Kidney epithelial cell (primary cell): Measurements from ENCODE around the gene PPFIBP1. TPM values are rescaled to one million over a fixed set of nuclear protein-coding genes. Genes with fewer than 3 reads are reported as not detected.

Experiments used
- DNase-seq: peaks from one replicate; pipeline ENCODE4 v3.0.0-alpha.2; 2010; ENCODE audit warnings: low read depth
- H3K27me3 ChIP-seq: 2 replicates; pipeline ENCODE4 v1.6.0; 2011; ENCODE audit warnings: low read length; ENCODE audit not compliant: control insufficient read depth, insufficient read depth
- H3K36me3 ChIP-seq: 2 replicates; pipeline ENCODE4 v1.5.1; 2011; ENCODE audit warnings: low read length; ENCODE audit not compliant: control insufficient read depth, insufficient read depth
- H3K4me3 ChIP-seq: 2 replicates; pipeline ENCODE4 v1.5.1; 2011; ENCODE audit warnings: low read depth, mild to moderate bottlenecking, control low read depth, low read length
- total RNA-seq: library from RNA; depleted of rRNA; stranded (reverse); fragments of >200 nt; gene quantifications from 2 replicates; pipeline ENCODE4 v1.2.3, GENCODE V29; 2015
- TF ChIP-seq, protein P1 (sequence below): IDR thresholded peaks from 2 replicates; pipeline ENCODE4 v1.5.1; 2011; ENCODE audit warnings: mild to moderate bottlenecking, moderate library complexity, low read length, control low read depth, inconsistent platforms; ENCODE audit not compliant: insufficient read depth, poor library complexity, severe bottlenecking

The PPFIBP1 gene
- total RNA-seq, 1 donor from 2014 or later = 119 TPM

DNA sequence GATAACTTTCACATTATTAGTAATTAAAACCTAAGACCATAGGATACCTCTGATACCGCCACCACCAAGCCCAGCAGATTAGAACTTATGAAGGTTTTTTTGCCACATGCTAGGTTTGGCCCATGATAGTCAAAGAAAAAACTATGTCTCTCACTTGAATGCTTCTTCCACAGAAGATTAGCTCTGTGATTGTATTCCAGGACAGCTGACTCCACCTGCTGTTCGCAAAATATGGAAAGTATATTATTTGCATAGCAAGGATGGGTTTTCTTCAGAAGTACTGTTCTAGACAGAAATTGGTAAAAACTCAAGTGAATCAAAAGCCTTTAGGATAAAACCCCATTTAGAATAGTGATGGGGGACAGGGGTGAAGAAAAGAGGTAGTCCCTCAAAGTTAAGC, 42.2 kb downstream of the PPFIBP1 start:
- Histone ChIP-seq H3K36me3 (no peaks in the 10 kb centered on the region), H3K4me3 (no peak overlapping the region), H3K27me3 (no peaks in the 10 kb centered on the region)
- no peak for DNase-seq
- TF ChIP-seq, protein P1, sequence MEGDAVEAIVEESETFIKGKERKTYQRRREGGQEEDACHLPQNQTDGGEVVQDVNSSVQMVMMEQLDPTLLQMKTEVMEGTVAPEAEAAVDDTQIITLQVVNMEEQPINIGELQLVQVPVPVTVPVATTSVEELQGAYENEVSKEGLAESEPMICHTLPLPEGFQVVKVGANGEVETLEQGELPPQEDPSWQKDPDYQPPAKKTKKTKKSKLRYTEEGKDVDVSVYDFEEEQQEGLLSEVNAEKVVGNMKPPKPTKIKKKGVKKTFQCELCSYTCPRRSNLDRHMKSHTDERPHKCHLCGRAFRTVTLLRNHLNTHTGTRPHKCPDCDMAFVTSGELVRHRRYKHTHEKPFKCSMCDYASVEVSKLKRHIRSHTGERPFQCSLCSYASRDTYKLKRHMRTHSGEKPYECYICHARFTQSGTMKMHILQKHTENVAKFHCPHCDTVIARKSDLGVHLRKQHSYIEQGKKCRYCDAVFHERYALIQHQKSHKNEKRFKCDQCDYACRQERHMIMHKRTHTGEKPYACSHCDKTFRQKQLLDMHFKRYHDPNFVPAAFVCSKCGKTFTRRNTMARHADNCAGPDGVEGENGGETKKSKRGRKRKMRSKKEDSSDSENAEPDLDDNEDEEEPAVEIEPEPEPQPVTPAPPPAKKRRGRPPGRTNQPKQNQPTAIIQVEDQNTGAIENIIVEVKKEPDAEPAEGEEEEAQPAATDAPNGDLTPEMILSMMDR = no peak

DNA sequence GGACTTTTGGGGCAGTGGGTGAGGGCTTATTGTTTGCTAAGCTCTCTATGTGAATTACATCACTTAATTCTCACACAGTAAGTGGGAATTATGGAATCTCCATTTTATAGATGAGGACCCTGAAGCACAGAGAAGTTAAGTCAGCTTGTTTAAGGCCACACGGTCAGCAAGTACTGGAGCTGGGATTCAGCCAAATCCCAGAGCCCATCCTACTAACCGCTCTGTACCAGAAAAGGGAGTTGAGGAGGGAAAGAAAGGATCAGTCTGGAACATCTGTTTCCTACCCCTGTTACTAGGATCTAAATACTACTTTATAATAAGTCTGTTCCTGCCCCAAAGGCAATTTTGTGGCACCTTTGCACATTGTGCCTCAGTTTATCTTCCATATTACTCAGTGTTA, 42.6 kb downstream of the PPFIBP1 start:
- Histone ChIP-seq H3K4me3 (no peak overlapping the region), H3K27me3 (no peaks in the 10 kb centered on the region), H3K36me3 (no peaks in the 10 kb centered on the region)
- TF ChIP-seq, protein P1 = no peak
- DNase-seq = no peak

DNA sequence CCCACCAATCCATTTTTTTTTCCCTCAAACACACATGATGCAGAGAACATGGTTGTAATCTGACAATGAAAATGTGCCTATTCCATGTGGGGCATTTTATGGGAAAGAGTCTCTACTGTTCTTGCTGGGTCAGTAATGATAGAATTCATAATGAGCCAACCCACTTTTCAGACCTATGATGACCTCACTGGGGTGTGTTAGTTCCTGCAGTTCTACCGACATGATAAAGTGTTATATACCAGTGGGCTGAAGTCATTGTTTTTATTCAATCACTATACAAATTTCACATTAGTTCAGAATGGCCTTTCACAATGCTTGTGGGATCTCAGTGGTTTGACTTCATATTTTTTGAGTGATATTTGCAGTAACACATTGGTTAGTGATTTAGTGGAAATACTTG, 47.5 kb downstream of the PPFIBP1 start:
- H3K4me3 ChIP-seq = no peak overlapping the region

DNA sequence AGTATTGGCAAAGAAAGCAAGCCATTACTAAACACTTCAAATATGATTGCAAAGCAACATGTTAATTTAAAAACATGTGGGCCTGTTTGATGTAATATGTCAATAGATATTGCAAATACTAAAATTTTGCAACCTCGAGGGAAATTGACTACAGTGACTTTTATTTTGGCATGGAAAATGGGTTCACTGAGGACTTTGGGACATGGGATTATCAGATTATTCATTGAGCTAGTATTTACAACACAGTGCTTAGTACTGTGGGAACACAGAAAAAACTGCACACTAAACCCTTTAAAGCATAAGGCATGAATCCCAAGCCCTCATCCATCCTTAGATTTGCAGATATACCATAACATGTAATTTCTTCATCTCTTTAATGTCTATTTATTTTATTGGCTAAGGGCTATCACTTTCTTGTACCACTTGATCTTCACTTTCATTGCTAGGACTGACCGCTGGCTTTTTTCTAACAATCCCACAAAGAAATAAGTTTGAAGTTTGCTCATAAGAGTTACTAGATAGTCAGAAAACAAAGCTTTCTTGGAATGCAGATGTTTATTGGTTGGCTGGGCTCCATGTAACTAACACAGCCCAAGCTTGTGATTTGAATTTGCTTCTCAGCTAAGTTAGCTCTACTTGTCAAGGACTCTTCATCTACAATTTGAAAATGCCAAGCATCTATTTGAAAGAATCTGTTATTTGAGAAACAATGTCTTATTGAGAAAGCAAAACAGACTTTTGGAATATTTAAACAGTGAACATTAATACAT, 48.7 kb downstream of the PPFIBP1 start:
- H3K27me3 ChIP-seq = no peaks in the 10 kb centered on the region
- no peak overlapping the region for H3K4me3 ChIP-seq
- TF ChIP-seq, protein P1 = no peak
- no peaks in the 10 kb centered on the region for H3K36me3 ChIP-seq
- DNase-seq = no peak

More for the DNA sequence above, 47.5 kb downstream of the PPFIBP1 start:
- peak; percentile 68 for DNase-seq
- Histone ChIP-seq H3K27me3 (no peaks in the 10 kb centered on the region), H3K36me3 (no peaks in the 10 kb centered on the region)
- TF ChIP-seq, protein P1 = no peak

DNA sequence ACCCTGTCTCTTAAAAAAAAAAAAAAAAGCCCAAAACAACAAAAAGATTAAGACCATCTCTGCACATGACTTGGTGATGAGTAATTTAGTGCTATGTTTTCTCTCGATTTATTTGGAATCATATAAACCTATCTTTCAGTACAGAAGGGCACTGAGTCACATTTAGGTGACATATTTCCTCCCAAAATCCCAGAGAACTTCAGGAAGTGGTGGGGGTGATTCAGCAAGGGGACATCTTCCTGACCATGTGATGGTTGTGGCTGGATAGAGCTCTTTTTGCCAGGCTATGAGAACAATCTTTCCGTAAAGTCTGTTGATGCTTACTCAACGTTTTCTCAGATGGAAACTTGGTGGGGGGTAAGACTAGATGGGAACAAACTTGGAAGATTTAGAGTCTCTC, 50.0 kb downstream of the PPFIBP1 start:
- peaks cover 2% of the 10 kb centered on the region for H3K36me3 ChIP-seq
- H3K4me3 ChIP-seq = no peak overlapping the region
- no peaks in the 10 kb centered on the region for H3K27me3 ChIP-seq
- peak; percentile 88 for DNase-seq
- TF ChIP-seq, protein P1 = no peak

DNA sequence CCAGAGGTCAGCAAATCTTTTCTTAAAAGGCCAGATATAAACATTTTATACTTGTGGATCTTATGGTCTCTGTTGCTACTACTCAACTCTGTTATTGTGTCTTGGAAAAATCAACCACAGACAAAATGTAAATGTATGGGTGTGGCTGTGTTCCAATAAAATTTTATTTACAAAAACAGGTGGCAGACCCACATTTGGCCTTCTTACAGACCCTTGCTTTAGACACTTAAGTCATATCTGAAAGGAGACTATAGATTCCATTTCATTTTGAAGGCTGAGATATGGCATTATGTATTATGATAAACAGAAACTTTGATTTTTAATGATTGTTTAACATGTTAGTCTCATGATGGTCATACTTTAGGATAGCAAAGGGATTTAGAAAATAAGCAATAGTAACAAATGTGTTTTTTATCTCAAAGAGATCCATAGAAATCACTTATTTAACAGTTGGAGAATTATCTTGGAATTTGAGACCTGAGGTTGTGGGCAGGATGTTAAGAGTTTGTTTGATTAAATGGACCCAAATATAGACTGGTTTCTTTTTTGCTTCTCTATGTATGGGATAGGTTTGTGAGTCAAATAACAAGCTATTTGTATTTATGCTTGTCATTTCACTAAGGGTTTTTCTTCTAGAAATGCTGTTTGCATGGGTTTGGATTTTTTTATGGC, 51.2 kb downstream of the PPFIBP1 start:
- DNase-seq = no peak
- Histone ChIP-seq H3K27me3 (no peaks in the 10 kb centered on the region), H3K4me3 (no peak overlapping the region), H3K36me3 (peaks cover 2% of the 10 kb centered on the region)
- TF ChIP-seq, protein P1 = no peak
